Heart left ventricle (tissue), 13 donors: ENCODE data around the gene DNAH17.

ENCODE experiments used
- POLR2A ChIP-seq, 2 donors: fragments of 450-650 bp; IDR thresholded peaks; one replicate each; pipeline ENCODE4 v1.6.1; 2017; ENCODE audit warnings: antibody characterized with exemption in 2 of 2, mild to moderate bottlenecking in 2 of 2, moderate library complexity in 2 of 2
- TF ChIP-seq, protein P1 (sequence below), 12 donors: fragments of 200-600 bp; sonication (generic) in 4 of 12; IDR thresholded peaks; one replicate each; pipeline versions ENCODE4 v1.5.0 to v1.8.0; 2018 to 2022; ENCODE audit warnings: antibody characterized with exemption in 12 of 12, mild to moderate bottlenecking in 5 of 12
- donor health status: ischemic (EF 13 %, LVEDD 7.1; RV severe dilation, severe dysfunction).
- donor health status: DM: no; HTN: yes; CAD: no.
- donor health status: DM: no; HTN: no; CAD: no.
- donor health status: ischemic (EF 25% LVEDD 6.9; RV normal size, moderate dysfunction).
- donor health status: ischemic (EF 25% LVEDD 5.7; RV mildly dilated, moderate dysfunction).
- donor health status: ischemic (EF 35%, LVEDD 5.7; RV mildly dilated, moderate dysfunction).
- donor health status: nonischemic (EF 11% LVEDD 7.7; RV severe dilation, severe dysfunction).
- donor health status: DM: yes; HTN: yes; CAD: no.
- donor health status: PGD.
- donor health status: ischemic (EF 29% LVEDD 5.4; RV normal size, mild dysfunction).
- donor health status: nonischemic (EF 23%, LVEDD 6.1; RV moderate dilation, normal function).

DNA sequence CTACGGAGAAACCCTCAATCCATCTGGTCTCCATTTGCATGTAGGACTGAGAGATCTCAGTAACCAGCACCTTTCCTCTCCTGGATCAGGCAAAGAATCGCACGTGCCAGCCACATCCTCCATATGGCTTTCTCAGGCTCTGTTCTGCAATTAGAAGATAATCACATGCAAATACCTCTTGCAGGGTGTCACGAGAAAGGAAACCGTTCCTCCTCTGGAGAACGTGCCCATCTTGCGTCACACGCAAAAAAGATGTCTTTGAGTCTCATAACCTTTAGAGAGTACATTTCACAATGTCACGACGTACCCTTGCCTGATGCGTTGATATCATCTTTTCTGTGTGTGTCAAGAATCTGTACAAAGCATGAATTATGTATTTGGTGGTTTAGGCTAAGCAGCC, 36.2 kb upstream of the DNAH17 start:
- TF ChIP-seq, protein P1, sequence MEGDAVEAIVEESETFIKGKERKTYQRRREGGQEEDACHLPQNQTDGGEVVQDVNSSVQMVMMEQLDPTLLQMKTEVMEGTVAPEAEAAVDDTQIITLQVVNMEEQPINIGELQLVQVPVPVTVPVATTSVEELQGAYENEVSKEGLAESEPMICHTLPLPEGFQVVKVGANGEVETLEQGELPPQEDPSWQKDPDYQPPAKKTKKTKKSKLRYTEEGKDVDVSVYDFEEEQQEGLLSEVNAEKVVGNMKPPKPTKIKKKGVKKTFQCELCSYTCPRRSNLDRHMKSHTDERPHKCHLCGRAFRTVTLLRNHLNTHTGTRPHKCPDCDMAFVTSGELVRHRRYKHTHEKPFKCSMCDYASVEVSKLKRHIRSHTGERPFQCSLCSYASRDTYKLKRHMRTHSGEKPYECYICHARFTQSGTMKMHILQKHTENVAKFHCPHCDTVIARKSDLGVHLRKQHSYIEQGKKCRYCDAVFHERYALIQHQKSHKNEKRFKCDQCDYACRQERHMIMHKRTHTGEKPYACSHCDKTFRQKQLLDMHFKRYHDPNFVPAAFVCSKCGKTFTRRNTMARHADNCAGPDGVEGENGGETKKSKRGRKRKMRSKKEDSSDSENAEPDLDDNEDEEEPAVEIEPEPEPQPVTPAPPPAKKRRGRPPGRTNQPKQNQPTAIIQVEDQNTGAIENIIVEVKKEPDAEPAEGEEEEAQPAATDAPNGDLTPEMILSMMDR (IDR thresholded peaks at IDR 0.05), result no peak
- no peak for TF ChIP-seq POLR2A (IDR thresholded peaks at IDR 0.05)
